Measurements from ENCODE around the gene HSPB6. TPM values are rescaled to one million over a fixed set of nuclear protein-coding genes. Genes with fewer than 3 reads are reported as not detected.

Gene HSPB6
- total and polyA plus RNA-seq, 8 donors: 3.4 to 59.8 (median 14.8) TPM

DNA sequence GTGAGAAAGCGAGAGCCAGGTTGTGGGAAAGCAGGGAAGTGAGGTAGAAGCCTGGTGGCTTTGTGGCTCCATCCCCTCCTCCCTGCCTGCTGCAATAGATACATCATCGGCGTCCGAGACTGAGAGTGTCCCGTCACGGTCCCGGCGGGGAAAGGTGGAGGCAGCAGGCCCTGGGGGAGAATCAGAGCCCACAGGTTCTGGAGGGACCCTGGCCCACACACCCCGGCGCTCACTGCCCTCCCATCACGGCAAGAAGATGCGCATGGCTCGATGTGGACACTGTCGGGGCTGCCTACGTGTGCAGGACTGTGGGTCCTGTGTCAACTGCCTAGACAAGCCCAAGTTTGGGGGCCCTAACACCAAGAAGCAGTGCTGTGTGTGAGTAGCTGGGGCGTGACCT, 33.9 kb downstream of the HSPB6 start:
- no peak for FAIRE-seq
- H3K36me3 ChIP-seq: peaks cover 15 to 64% (median 58%) of the 10 kb centered on the region in 3 donors
- 90 to 96% methylated on average over 13 to 16 of the region's 16 CpGs for WGBS, 2 donors
- H3K4me3 ChIP-seq: no peak overlapping the region
- no peaks in the 10 kb centered on the region for H3K27me3 ChIP-seq
- intact Hi-C loops (cut with DNase I): loop anchor here in 1 of 3 donors (10.0 kb wide), 1 partner anchor 178 kb away; the partner anchor contains the start of gene TMEM147
- DNase-seq: peak in 2 of 6 donors; percentile 10 to 74
- H3K9me3 ChIP-seq: no peaks in the 10 kb centered on the region
- no peak overlapping the region for H3K27ac ChIP-seq
- ATAC-seq: no peak
- TF ChIP-seq, protein P1, sequence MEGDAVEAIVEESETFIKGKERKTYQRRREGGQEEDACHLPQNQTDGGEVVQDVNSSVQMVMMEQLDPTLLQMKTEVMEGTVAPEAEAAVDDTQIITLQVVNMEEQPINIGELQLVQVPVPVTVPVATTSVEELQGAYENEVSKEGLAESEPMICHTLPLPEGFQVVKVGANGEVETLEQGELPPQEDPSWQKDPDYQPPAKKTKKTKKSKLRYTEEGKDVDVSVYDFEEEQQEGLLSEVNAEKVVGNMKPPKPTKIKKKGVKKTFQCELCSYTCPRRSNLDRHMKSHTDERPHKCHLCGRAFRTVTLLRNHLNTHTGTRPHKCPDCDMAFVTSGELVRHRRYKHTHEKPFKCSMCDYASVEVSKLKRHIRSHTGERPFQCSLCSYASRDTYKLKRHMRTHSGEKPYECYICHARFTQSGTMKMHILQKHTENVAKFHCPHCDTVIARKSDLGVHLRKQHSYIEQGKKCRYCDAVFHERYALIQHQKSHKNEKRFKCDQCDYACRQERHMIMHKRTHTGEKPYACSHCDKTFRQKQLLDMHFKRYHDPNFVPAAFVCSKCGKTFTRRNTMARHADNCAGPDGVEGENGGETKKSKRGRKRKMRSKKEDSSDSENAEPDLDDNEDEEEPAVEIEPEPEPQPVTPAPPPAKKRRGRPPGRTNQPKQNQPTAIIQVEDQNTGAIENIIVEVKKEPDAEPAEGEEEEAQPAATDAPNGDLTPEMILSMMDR (IDR thresholded peaks at IDR 0.05): no peak
- H3K4me1 ChIP-seq: peaks cover 0 to 7% (median 0%) of the 10 kb centered on the region in 3 donors

DNA sequence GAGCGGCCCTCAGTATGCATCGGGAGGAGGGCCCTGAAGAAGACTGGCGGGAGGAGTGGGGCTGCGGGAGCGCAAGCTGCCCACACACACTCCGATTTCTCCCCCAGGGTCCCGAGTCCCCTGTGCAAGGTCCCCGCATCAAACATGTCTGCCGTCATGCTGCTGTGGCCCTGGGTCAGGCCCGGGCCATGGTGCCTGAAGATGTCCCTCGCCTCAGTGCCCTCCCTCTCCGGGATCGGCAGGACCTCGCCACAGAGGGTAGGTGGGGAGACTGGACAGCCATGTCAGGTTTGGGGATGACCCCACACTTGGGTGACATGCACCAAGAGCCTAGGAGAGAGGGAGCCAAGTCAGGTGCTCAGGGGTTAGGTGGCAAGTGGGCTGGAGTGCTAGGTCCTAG, 34.4 kb downstream of the HSPB6 start:
- Histone ChIP-seq H3K36me3 (peaks cover 13 to 60% (median 54%) of the 10 kb centered on the region in 3 donors), H3K27ac (no peak overlapping the region), H3K4me3 (no peak overlapping the region), H3K4me1 (peaks cover 0 to 7% (median 0%) of the 10 kb centered on the region in 3 donors), H3K27me3 (no peaks in the 10 kb centered on the region), H3K9me3 (no peaks in the 10 kb centered on the region)
- TF ChIP-seq, protein P1 (IDR thresholded peaks at IDR 0.05): no peak
- DNase-seq: peak in 3 of 6 donors; percentile 10 to 54 (median 33)
- no peak for ATAC-seq
- 91 to 94% methylated on average over 14 of the region's 14 CpGs for WGBS, 2 donors
- intact Hi-C loops (cut with DNase I): loop anchor here in 1 of 3 donors (10.0 kb wide), 1 partner anchor 178 kb away; the partner anchor contains the start of gene TMEM147
- no peak for FAIRE-seq

DNA sequence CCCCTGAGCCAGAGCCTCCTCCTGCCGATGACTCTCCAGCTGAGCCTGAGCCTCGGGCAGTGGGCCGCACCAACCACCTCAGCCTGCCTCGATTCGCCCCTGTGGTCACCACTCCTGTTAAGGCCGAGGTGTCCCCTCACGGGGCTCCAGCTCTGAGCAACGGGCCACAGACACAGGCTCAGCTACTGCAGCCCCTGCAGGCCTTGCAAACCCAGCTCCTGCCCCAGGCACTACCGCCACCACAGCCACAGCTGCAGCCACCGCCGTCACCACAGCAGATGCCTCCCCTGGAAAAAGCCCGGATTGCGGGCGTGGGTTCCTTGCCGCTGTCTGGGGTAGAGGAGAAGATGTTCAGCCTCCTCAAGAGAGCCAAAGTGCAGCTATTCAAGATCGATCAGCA, 35.5 kb downstream of the HSPB6 start:
- Histone ChIP-seq H3K9me3 (no peaks in the 10 kb centered on the region), H3K27me3 (no peaks in the 10 kb centered on the region), H3K4me3 (no peak overlapping the region), H3K4me1 (peaks cover 0 to 7% (median 0%) of the 10 kb centered on the region in 3 donors), H3K27ac (no peak overlapping the region), H3K36me3 (peaks cover 8 to 49% (median 43%) of the 10 kb centered on the region in 3 donors)
- WGBS, 2 donors: 92 to 93% methylated on average over 16 of the region's 16 CpGs
- TF ChIP-seq, protein P1 (IDR thresholded peaks at IDR 0.05): no peak
- DNase-seq: peak in 3 of 6 donors; percentile 15 to 65 (median 23)
- no peak for FAIRE-seq
- intact Hi-C loops (cut with DNase I): loop anchor here in 1 of 3 donors (10.0 kb wide), 1 partner anchor 177 kb away; the partner anchor contains the start of gene TMEM147
- ATAC-seq: no peak

DNA sequence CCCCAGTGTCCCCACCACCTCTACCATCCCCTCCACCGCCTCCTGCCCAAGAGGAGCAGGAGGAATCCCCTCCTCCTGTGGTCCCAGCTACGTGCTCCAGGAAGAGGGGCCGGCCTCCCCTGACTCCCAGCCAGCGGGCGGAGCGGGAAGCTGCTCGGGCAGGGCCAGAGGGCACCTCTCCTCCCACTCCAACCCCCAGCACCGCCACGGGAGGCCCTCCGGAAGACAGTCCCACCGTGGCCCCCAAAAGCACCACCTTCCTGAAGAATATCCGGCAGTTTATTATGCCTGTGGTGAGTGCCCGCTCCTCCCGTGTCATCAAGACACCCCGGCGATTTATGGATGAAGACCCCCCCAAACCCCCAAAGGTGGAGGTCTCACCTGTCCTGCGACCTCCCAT, 36.2 kb downstream of the HSPB6 start:
- no peaks in the 10 kb centered on the region for H3K27me3 ChIP-seq
- H3K27ac ChIP-seq: no peak overlapping the region
- H3K36me3 ChIP-seq: peaks cover 8 to 41% (median 37%) of the 10 kb centered on the region in 3 donors
- peaks cover 3 to 11% (median 3%) of the 10 kb centered on the region in 3 donors for H3K4me1 ChIP-seq
- no peak overlapping the region for H3K4me3 ChIP-seq
- TF ChIP-seq, protein P1 (IDR thresholded peaks at IDR 0.05): no peak
- H3K9me3 ChIP-seq: no peaks in the 10 kb centered on the region
- FAIRE-seq (no peak), ATAC-seq (no peak), DNase-seq (peak in 3 of 6 donors; percentile 30 to 77 (median 45))
- intact Hi-C loops (cut with DNase I): loop anchor here in 1 of 3 donors (10.0 kb wide), 1 partner anchor 176 kb away; the partner anchor contains the start of gene TMEM147
- 87 to 89% methylated on average over 17 of the region's 17 CpGs for WGBS, 2 donors

DNA sequence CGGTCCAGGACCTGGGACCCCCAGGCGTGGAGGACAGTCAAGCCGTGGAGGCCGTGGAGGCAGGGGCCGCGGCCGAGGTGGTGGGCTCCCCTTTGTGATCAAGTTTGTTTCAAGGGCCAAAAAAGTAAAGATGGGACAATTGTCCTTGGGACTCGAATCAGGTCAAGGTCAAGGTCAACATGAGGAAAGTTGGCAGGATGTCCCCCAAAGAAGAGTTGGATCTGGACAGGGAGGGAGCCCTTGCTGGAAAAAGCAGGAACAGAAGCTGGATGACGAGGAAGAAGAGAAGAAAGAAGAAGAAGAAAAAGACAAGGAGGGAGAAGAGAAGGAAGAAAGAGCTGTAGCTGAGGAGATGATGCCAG, 36.7 kb downstream of the HSPB6 start:
- no peaks in the 10 kb centered on the region for H3K27me3 ChIP-seq
- ATAC-seq: no peak
- DNase-seq: no peak
- intact Hi-C loops (cut with DNase I): loop anchor here in 1 of 3 donors (10.0 kb wide), 1 partner anchor 175 kb away; the partner anchor contains the start of gene TMEM147
- no peak for FAIRE-seq
- WGBS, 2 donors: 83 to 87% methylated on average over 9 of the region's 9 CpGs
- H3K36me3 ChIP-seq: peaks cover 8 to 36% (median 32%) of the 10 kb centered on the region in 3 donors
- no peaks in the 10 kb centered on the region for H3K9me3 ChIP-seq
- peaks cover 6 to 15% (median 8%) of the 10 kb centered on the region in 3 donors for H3K4me1 ChIP-seq
- no peak overlapping the region for H3K27ac ChIP-seq
- H3K4me3 ChIP-seq: no peak overlapping the region
- TF ChIP-seq, protein P1 (IDR thresholded peaks at IDR 0.05): no peak
